IgD-negative memory B cell (primary cell): ENCODE measurements around the gene GOLPH3L. TPM values are rescaled to one million over a fixed set of nuclear protein-coding genes. Genes with fewer than 3 reads are reported as not detected.
A peak's percentile ranks its signal among the peaks of the same experiment; 100 is the strongest.
"Not testable (repeated sequence)": the region's sequence is repeated elsewhere in the genome, so short reads cannot be mapped to it uniquely, and the experiment has no call there.

Experiments
- H3K27ac Mint-ChIP-seq, 3 donors: one replicate each; pipeline ENCODE4 v1.8.0; 2020 to 2022; ENCODE audit warnings: mild to moderate bottlenecking in 3 of 3, mixed read lengths in 3 of 3, moderate library complexity in 1 of 3
- H3K27me3 Mint-ChIP-seq: one replicate; pipeline ENCODE4 v1.8.0; 2021; ENCODE audit warnings: mixed read lengths
- H3K36me3 Mint-ChIP-seq: one replicate; pipeline ENCODE4 v1.8.0; 2020; ENCODE audit warnings: mild to moderate bottlenecking, mixed read lengths
- H3K4me1 Mint-ChIP-seq, 3 donors: one replicate each; pipeline ENCODE4 v1.8.0; 2020 to 2022; ENCODE audit warnings: mixed read lengths in 3 of 3, mild to moderate bottlenecking in 1 of 3
- H3K4me3 Mint-ChIP-seq, 4 donors: one replicate each; pipeline ENCODE4 v1.8.0; 2020 to 2022; ENCODE audit warnings: mild to moderate bottlenecking in 4 of 4, mixed read lengths in 4 of 4, moderate library complexity in 3 of 4
- H3K9me3 Mint-ChIP-seq, 3 donors: one replicate each; pipeline ENCODE4 v1.8.0; 2020 to 2021; ENCODE audit warnings: mixed read lengths in 3 of 3, mild to moderate bottlenecking in 1 of 3
- polyA plus RNA-seq: library from polyadenylated mRNA; unstranded; fragments of 300-500 nt; fragmentation: Illumina TruSeq; gene quantifications from one replicate; pipeline ENCODE4 v1.2.3, GENCODE V29; 2021

GOLPH3L gene
- polyA plus RNA-seq, result 18.8 TPM

GRCh38 chr1:150696995-150697927 is at the start of gene GOLPH3L:
TSS of gene GOLPH3L (minus strand) at chr1:150697154. CDS start at chr1:150694838, 2,316 bp downstream.
- Mint-ChIP-seq H3K27ac (peak within 1 kb of the TSS; percentile 82 to 94 (median 92)), H3K4me1 (peaks cover 16 to 18% (median 17%) of the 10 kb centered on the region in 3 donors), H3K4me3 (peak within 1 kb of the TSS; percentile 93 to 99 (median 97)), H3K27me3 (no peaks in the 10 kb centered on the region), H3K9me3 (no peaks in the 10 kb centered on the region), H3K36me3 (peaks cover 4% of the 10 kb centered on the region)

DNA sequence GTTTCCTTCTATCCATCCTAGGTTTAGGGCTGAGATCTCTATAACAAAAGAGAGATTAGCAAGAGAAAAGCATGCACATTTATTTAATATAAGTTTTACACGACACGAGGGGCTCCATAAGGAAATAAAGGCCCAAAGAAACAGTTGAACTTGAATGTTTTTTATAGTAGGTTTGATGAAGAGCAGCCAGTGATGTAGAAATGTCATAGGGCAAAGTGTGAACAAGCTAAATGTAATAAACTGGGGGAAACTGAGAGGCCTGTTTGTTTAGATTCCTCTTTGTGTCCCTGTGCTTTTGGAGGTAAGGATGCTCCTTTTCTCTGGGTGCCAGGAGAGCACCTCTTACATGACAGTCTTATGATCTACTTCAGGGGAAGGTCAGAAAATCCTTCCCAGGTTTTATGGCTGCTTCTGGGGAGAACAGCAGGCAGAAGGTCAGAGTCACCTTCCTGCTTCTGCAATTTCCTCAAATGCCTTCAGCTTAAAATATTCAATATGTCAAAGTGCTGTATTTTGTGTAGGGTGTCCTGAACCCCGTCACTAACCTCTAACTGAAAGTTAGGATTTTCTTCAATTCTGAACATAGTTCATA is 33.3 kb upstream of the GOLPH3L start:
- no peak overlapping the region for H3K4me3 Mint-ChIP-seq

GRCh38 chr1:150724336-150724735 is 27.4 kb upstream of the GOLPH3L start:
- Mint-ChIP-seq H3K27ac (peak overlapping the region in 1 of 3 donors; percentile 4), H3K4me3 (no peak overlapping the region), H3K9me3 (no peaks in the 10 kb centered on the region), H3K27me3 (no peaks in the 10 kb centered on the region), H3K36me3 (peaks cover 2% of the 10 kb centered on the region), H3K4me1 (no peaks in the 10 kb centered on the region)

More for the DNA sequence above, 33.3 kb upstream of the GOLPH3L start:
- Mint-ChIP-seq H3K27me3 (no peaks in the 10 kb centered on the region), H3K36me3 (no peaks in the 10 kb centered on the region), H3K9me3 (no peaks in the 10 kb centered on the region), H3K27ac (no peak overlapping the region), H3K4me1 (no peaks in the 10 kb centered on the region)

DNA sequence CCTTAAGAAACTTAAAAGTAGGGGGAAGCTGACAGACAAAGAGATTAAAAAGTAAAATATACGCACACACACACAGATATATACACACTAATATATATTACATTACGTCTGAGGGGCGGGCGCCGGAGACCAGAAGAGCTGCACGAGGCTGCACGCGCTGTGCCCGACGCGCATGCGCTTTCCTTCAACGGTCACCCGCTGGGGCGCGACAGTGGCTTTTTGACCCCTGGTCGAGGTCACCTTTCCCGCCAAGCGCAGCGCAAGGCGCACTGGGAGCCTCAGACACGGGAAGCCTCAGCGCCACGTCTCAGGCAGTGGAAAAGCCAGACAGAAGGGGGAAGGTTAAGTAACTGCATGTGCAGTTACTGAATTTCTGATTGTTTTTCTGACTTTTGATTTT is 23.7 kb upstream of the GOLPH3L start, which contains the start of gene HORMAD1:
TSS of gene HORMAD1 (minus strand) at position 193 of the 400 bp plus-strand sequence. CDS start 1,390 bp downstream, outside the sequence.
- Mint-ChIP-seq H3K4me3 (no peak within 1 kb of the TSS), H3K27me3 (no peaks in the 10 kb centered on the region)

DNA sequence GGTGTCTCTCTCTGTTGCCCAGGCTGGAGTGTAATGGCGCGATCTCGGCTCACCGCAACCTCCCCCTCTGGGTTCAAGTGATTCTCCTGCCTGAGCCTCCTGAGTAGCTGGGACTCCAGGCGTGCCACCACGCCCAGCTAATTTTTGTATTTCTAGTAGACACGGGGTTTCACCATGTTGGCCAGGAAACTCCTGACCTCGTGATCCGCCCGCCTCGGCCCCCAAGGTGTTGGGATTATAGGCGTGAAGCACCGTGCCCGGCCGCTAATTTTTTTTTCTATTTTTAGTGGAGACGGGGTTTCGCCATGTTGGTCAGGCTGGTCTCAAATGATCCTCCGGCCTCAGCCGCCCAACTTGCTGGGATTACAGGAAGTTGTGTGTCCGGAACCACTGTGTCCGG is 23.1 kb upstream of the GOLPH3L start:
- Mint-ChIP-seq H3K27ac (peak overlapping the region in 1 of 3 donors; percentile 69), H3K4me1 (no peaks in the 10 kb centered on the region)

More for the DNA sequence above, 23.7 kb upstream of the GOLPH3L start, which contains the start of gene HORMAD1:
- Mint-ChIP-seq H3K4me1 (no peaks in the 10 kb centered on the region), H3K27ac (peak within 1 kb of the TSS in 1 of 3 donors; percentile 69), H3K36me3 (peaks cover 2% of the 10 kb centered on the region), H3K9me3 (no peaks in the 10 kb centered on the region)

DNA sequence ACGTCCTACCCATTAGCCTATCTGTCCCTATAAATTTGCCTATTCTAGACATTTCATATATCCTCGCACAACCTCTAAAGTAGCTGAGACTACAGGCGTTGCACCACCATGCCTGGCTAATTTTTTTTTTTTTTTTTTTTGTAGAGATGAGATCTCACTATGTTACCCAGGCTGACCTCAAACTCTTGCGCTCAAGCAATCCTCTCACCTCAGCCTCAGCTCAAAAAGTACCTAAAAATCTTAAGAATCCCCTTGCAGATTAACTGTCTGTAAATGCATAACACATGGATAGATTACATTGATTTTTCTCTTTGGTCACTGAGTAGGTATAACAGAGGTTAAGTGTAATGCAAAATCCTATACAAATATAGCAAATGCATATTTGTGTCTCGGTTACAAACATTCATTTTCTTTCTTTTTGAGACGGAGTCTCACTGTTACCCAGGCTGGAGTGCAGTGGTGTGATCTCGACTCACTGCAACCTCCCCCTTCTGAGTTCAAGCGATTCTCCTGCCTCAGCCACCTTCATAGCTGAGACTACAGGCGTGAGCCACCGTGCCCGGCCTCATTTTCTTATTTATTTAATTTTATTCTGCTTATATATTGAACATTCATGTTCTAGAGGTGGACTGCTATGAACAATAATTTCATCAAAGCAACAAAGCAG is 21.4 kb upstream of the GOLPH3L start:
- Mint-ChIP-seq H3K27me3 (no peaks in the 10 kb centered on the region), H3K4me3 (no peak overlapping the region), H3K4me1 (no peaks in the 10 kb centered on the region), H3K36me3 (peaks cover 2% of the 10 kb centered on the region), H3K9me3 (no peaks in the 10 kb centered on the region), H3K27ac (no peak overlapping the region)

More for the DNA sequence above, 23.1 kb upstream of the GOLPH3L start:
- no peaks in the 10 kb centered on the region for H3K9me3 Mint-ChIP-seq
- no peaks in the 10 kb centered on the region for H3K27me3 Mint-ChIP-seq
- peaks cover 2% of the 10 kb centered on the region for H3K36me3 Mint-ChIP-seq
- no peak overlapping the region for H3K4me3 Mint-ChIP-seq

GRCh38 chr1:150709031-150709430 is 12.1 kb upstream of the GOLPH3L start:
- H3K4me3 Mint-ChIP-seq, H3K27me3 Mint-ChIP-seq, H3K27ac Mint-ChIP-seq, H3K9me3 Mint-ChIP-seq, H3K4me1 Mint-ChIP-seq, H3K36me3 Mint-ChIP-seq: not testable (repeated sequence)

GRCh38 chr1:150708595-150708994 is 11.6 kb upstream of the GOLPH3L start:
- H3K4me1 Mint-ChIP-seq, result no peaks in the 10 kb centered on the region
- H3K27me3 Mint-ChIP-seq, result peaks cover 4% of the 10 kb centered on the region
- peaks cover 2% of the 10 kb centered on the region for H3K36me3 Mint-ChIP-seq
- H3K4me3 Mint-ChIP-seq, result no peak overlapping the region
- H3K9me3 Mint-ChIP-seq, result no peaks in the 10 kb centered on the region
- no peak overlapping the region for H3K27ac Mint-ChIP-seq

DNA sequence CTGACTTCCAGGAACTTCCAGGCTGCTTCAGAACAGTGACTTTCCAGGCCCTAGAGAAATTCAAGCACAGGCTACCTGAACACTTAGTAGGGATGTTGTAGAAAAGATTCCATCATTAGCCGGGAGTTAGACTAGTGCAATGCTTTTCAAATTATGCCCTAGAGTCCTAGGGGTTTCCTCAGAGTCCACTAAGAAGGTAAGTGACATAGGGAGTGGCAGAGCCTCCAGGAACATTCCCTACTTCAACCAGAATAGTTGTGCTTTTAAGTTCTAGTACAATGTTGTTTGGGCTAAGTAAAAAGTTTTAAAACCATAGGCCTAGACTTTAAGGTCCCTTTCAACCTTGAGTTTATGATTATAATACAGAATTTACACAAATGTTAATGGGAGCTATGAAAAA is 9.1 kb upstream of the GOLPH3L start:
- peaks cover 0 to 1% (median 0%) of the 10 kb centered on the region in 3 donors for H3K4me1 Mint-ChIP-seq
- H3K36me3 Mint-ChIP-seq, result peaks cover 2% of the 10 kb centered on the region
- peaks cover 4% of the 10 kb centered on the region for H3K27me3 Mint-ChIP-seq
- no peak overlapping the region for H3K27ac Mint-ChIP-seq
- no peaks in the 10 kb centered on the region for H3K9me3 Mint-ChIP-seq
- no peak overlapping the region for H3K4me3 Mint-ChIP-seq

DNA sequence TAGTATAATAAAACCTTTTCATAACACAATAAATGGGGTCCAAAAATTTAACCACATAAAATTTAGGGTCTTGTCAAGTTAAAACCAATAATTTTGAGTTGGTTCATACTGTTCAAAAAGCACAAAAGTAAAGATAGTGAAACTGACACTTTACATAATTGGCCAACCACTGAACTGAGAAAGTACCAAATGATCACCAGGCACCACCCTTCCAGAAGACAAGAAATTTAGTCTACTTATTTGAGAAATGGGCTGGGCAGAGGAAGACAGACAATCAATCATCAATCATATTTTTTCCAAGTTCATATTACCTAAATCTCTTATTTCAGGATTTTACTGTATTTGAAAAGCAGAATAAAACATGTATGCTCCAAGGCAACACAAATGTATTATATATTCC is 6.5 kb upstream of the GOLPH3L start:
- no peak overlapping the region for H3K4me3 Mint-ChIP-seq
- no peaks in the 10 kb centered on the region for H3K9me3 Mint-ChIP-seq
- no peaks in the 10 kb centered on the region for H3K36me3 Mint-ChIP-seq
- peaks cover 0 to 1% (median 0%) of the 10 kb centered on the region in 3 donors for H3K4me1 Mint-ChIP-seq
- peaks cover 4% of the 10 kb centered on the region for H3K27me3 Mint-ChIP-seq
- H3K27ac Mint-ChIP-seq, result no peak overlapping the region

DNA sequence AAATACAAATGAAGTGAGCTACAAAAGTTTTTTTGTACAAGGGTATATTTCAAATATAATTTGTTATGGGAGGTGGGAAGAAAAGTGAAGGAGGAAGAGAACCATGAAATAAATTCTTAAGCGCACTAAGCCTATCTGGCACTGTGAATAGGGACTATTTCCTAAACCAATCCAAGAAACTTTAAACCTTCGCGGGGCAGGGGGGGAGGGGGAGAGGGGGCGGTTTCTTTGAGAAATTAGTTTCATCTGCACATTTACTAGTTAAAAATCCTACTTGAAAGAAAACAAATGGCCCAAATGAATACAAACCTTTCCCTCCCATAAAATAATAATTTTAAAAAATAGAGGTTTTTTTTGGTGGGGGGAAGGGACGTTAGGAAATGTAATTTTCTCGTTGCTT is 364 bp downstream of the GOLPH3L start:
- Mint-ChIP-seq H3K4me3 (peak overlapping the region; percentile 93 to 99 (median 97)), H3K4me1 (peaks cover 17 to 18% (median 18%) of the 10 kb centered on the region in 3 donors), H3K36me3 (peaks cover 4% of the 10 kb centered on the region), H3K27me3 (no peaks in the 10 kb centered on the region), H3K27ac (peak overlapping the region; percentile 82 to 94 (median 92)), H3K9me3 (no peaks in the 10 kb centered on the region)

- Mint-ChIP-seq H3K36me3 (peaks cover 4% of the 10 kb centered on the region), H3K4me1 (peaks cover 18 to 21% (median 20%) of the 10 kb centered on the region in 3 donors), H3K27me3 (no peaks in the 10 kb centered on the region), H3K27ac (peak overlapping the region; percentile 23 to 92 (median 50)), H3K9me3 (no peaks in the 10 kb centered on the region), H3K4me3 (peak overlapping the region; percentile 93 to 99 (median 94))
These were observed 792 bp downstream of the GOLPH3L start for GRCh38 chr1:150696162-150696561.

- Mint-ChIP-seq H3K4me1 (peaks cover 20 to 23% (median 21%) of the 10 kb centered on the region in 3 donors), H3K9me3 (no peaks in the 10 kb centered on the region), H3K27me3 (no peaks in the 10 kb centered on the region), H3K36me3 (peaks cover 4% of the 10 kb centered on the region), H3K4me3 (peak overlapping the region; percentile 25 to 79 (median 50)), H3K27ac (peak overlapping the region in 2 of 3 donors; percentile 23 to 82)
These were observed 1.4 kb downstream of the GOLPH3L start for GRCh38 chr1:150695561-150695960.

GRCh38 chr1:150692720-150693119 is 4.2 kb downstream of the GOLPH3L start:
- H3K4me1 Mint-ChIP-seq, result peaks cover 21 to 31% (median 24%) of the 10 kb centered on the region in 3 donors
- H3K36me3 Mint-ChIP-seq, result peaks cover 5% of the 10 kb centered on the region
- no peaks in the 10 kb centered on the region for H3K27me3 Mint-ChIP-seq
- no peaks in the 10 kb centered on the region for H3K9me3 Mint-ChIP-seq
- no peak overlapping the region for H3K27ac Mint-ChIP-seq
- H3K4me3 Mint-ChIP-seq, result no peak overlapping the region

DNA sequence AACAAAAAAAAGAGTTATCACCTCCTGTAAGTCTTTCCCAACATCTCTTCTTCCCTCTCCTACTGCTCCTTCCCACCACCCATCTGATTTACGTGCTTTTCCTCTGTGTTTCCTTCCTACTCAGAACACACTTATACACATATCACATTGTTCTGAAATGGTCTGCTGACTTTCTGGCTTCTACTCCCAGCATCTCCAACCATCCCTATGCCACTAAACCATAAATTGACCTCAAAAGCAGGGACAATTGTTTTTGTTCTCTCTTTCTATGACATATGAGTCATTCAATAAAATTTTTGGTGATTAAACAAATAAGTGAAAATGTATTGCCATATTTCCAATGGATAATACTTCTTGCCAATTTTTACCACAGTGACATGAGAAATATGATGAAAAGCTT is 8.2 kb downstream of the GOLPH3L start:
- Mint-ChIP-seq H3K27me3 (no peaks in the 10 kb centered on the region), H3K4me1 (peaks cover 19 to 23% (median 20%) of the 10 kb centered on the region in 3 donors), H3K4me3 (no peak overlapping the region), H3K36me3 (peaks cover 5% of the 10 kb centered on the region), H3K27ac (peak overlapping the region in 1 of 3 donors; percentile 34), H3K9me3 (no peaks in the 10 kb centered on the region)
